ENCODE data around the gene PLOD2.

PLOD2 gene

GRCh38 chr3:146195605-146196004 lies 34.6 kb upstream of the PLOD2 start:
- no peak overlapping the region for H3K4me3 ChIP-seq (ENCODE audit: low read length, poor library complexity, severe bottlenecking)
- H3K27me3 ChIP-seq (ENCODE audit: insufficient read depth, low read length, poor library complexity, severe bottlenecking): no peaks in the 10 kb centered on the region
- H3F3A ChIP-seq (ENCODE audit: low read depth): no peaks in the 10 kb centered on the region
- no peak for TF ChIP-seq CTCF (conservative IDR thresholded peaks at IDR 0.05; ENCODE audit: low read length)
- no peak for TF ChIP-seq EZH2phosphoT487 (IDR thresholded peaks at IDR 0.05; ENCODE audit: borderline replicate concordance)
- H3K9me2 ChIP-seq (replicated peaks; ENCODE audit: low read depth, low read length): no peaks in the 10 kb centered on the region
- H3K79me2 ChIP-seq (ENCODE audit: insufficient read depth, low read length): no peaks in the 10 kb centered on the region
- H4K20me1 ChIP-seq (ENCODE audit: insufficient read depth, low read length, poor library complexity, severe bottlenecking): no peaks in the 10 kb centered on the region
- H3K4me1 ChIP-seq (ENCODE audit: insufficient read depth, low read length, poor library complexity, severe bottlenecking): no peaks in the 10 kb centered on the region
- no peaks in the 10 kb centered on the region for H3K9me3 ChIP-seq (ENCODE audit: insufficient read depth, low read depth, low read length)
- no peak overlapping the region for H2AFZ ChIP-seq (ENCODE audit: low read length)
- no peaks in the 10 kb centered on the region for H3K36me3 ChIP-seq (ENCODE audit: insufficient read depth, low read length)
- H3K4me2 ChIP-seq (ENCODE audit: low read depth, low read length, poor library complexity, severe bottlenecking): no peak overlapping the region
- no peak overlapping the region for H3K9ac ChIP-seq (ENCODE audit: low read depth, low read length, poor library complexity, severe bottlenecking)

- Histone ChIP-seq H3K27me3 (ENCODE audit: insufficient read depth, low read length, poor library complexity, severe bottlenecking) (no peaks in the 10 kb centered on the region), H3K9me3 (ENCODE audit: insufficient read depth, low read depth, low read length) (no peaks in the 10 kb centered on the region), H3K9ac (ENCODE audit: low read depth, low read length, poor library complexity, severe bottlenecking) (no peak overlapping the region), H3F3A (ENCODE audit: low read depth) (no peaks in the 10 kb centered on the region), H3K4me1 (ENCODE audit: insufficient read depth, low read length, poor library complexity, severe bottlenecking) (no peaks in the 10 kb centered on the region), H3K79me2 (ENCODE audit: insufficient read depth, low read length) (no peaks in the 10 kb centered on the region), H3K4me2 (ENCODE audit: low read depth, low read length, poor library complexity, severe bottlenecking) (no peak overlapping the region), H4K20me1 (ENCODE audit: insufficient read depth, low read length, poor library complexity, severe bottlenecking) (no peaks in the 10 kb centered on the region), H3K4me3 (ENCODE audit: low read length, poor library complexity, severe bottlenecking) (no peak overlapping the region), H3K9me2 (replicated peaks; ENCODE audit: low read depth, low read length) (no peaks in the 10 kb centered on the region), H3K36me3 (ENCODE audit: insufficient read depth, low read length) (no peaks in the 10 kb centered on the region), H2AFZ (ENCODE audit: low read length) (no peak overlapping the region)
- TF ChIP-seq CTCF (conservative IDR thresholded peaks at IDR 0.05; ENCODE audit: low read length) (no peak), EZH2phosphoT487 (IDR thresholded peaks at IDR 0.05; ENCODE audit: borderline replicate concordance) (no peak)
Measured at GRCh38 chr3:146195030-146195429, 34.0 kb upstream of the PLOD2 start.

- no peaks in the 10 kb centered on the region for H3K36me3 ChIP-seq (ENCODE audit: insufficient read depth, low read length)
- H3K9me3 ChIP-seq (ENCODE audit: insufficient read depth, low read depth, low read length): no peaks in the 10 kb centered on the region
- H3K9ac ChIP-seq (ENCODE audit: low read depth, low read length, poor library complexity, severe bottlenecking): no peak overlapping the region
- H4K20me1 ChIP-seq (ENCODE audit: insufficient read depth, low read length, poor library complexity, severe bottlenecking): no peaks in the 10 kb centered on the region
- H3K4me1 ChIP-seq (ENCODE audit: insufficient read depth, low read length, poor library complexity, severe bottlenecking): no peaks in the 10 kb centered on the region
- H3K79me2 ChIP-seq (ENCODE audit: insufficient read depth, low read length): no peaks in the 10 kb centered on the region
- H3K4me2 ChIP-seq (ENCODE audit: low read depth, low read length, poor library complexity, severe bottlenecking): no peak overlapping the region
- H3K9me2 ChIP-seq (replicated peaks; ENCODE audit: low read depth, low read length): no peaks in the 10 kb centered on the region
- no peak overlapping the region for H2AFZ ChIP-seq (ENCODE audit: low read length)
- TF ChIP-seq EZH2phosphoT487 (IDR thresholded peaks at IDR 0.05; ENCODE audit: borderline replicate concordance) (no peak), CTCF (conservative IDR thresholded peaks at IDR 0.05; ENCODE audit: low read length) (no peak)
- no peaks in the 10 kb centered on the region for H3F3A ChIP-seq (ENCODE audit: low read depth)
- H3K27me3 ChIP-seq (ENCODE audit: insufficient read depth, low read length, poor library complexity, severe bottlenecking): no peaks in the 10 kb centered on the region
- H3K4me3 ChIP-seq (ENCODE audit: low read length, poor library complexity, severe bottlenecking): no peak overlapping the region
Measured at GRCh38 chr3:146191051-146191450, 30.1 kb upstream of the PLOD2 start.
